Activated B cell treated with CpG ODN at 0.5 μM for 24 hours (primary cell): ENCODE data around the gene TOPAZ1. TPM values are rescaled to one million over a fixed set of nuclear protein-coding genes. Genes with fewer than 3 reads are reported as not detected.

Source experiments
- ATAC-seq: fragments of 200-7000 bp; cut with Tn5 transposase; one replicate; pipeline ENCODE4 v1.10.0; 2021; ENCODE audit warnings: low read depth, mild to moderate bottlenecking, moderate library complexity
- CTCF ChIA-PET: fragments of 350-600 bp; sonication (Branson Sonifier 250); formaldehyde crosslinking; loops from one replicate; lab custom pipeline; 2021; ENCODE audit warnings: antibody characterized with exemption; lab: Charles Lee
- POLR2A ChIA-PET: fragments of 350-600 bp; sonication (Branson Sonifier 250); formaldehyde crosslinking; loops from one replicate; lab custom pipeline; 2021; ENCODE audit warnings: antibody characterized with exemption; lab: Charles Lee
- DNase-seq: peaks from one replicate; pipeline ENCODE4 v3.0.0; 2022
- H3K27ac Mint-ChIP-seq: one replicate; pipeline ENCODE4 v1.8.0; 2020; ENCODE audit warnings: mixed read lengths
- H3K27me3 Mint-ChIP-seq: one replicate; pipeline ENCODE4 v1.8.0; 2021; ENCODE audit warnings: mixed read lengths
- H3K36me3 Mint-ChIP-seq: one replicate; pipeline ENCODE4 v1.8.0; 2021; ENCODE audit warnings: low read depth, mixed read lengths
- H3K4me1 Mint-ChIP-seq: one replicate; pipeline ENCODE4 v1.8.0; 2021; ENCODE audit warnings: mixed read lengths
- H3K4me3 Mint-ChIP-seq: one replicate; pipeline ENCODE4 v1.8.0; 2020; ENCODE audit warnings: mild to moderate bottlenecking, mixed read lengths
- H3K9me3 Mint-ChIP-seq: one replicate; pipeline ENCODE4 v1.8.0; 2020; ENCODE audit warnings: mixed read lengths
- CTCF ChIP-seq: fragments of 200-600 bp; IDR thresholded peaks from one replicate; pipeline ENCODE4 v1.8.0; 2022; ENCODE audit warnings: antibody characterized with exemption, mild to moderate bottlenecking
- intact Hi-C: fragments of 100-400 bp; cut with micrococcal nuclease; formaldehyde crosslinking; loops from one replicate; pipeline ENCODE4 v1.15.1; 2024
- total RNA-seq: library from RNA; stranded (reverse); gene quantifications from 2 replicates; pipeline ENCODE4 v1.2.3, GENCODE V29; 2022

Gene TOPAZ1
- total RNA-seq, 1 donor from 2014 or later, result not detected

DNA sequence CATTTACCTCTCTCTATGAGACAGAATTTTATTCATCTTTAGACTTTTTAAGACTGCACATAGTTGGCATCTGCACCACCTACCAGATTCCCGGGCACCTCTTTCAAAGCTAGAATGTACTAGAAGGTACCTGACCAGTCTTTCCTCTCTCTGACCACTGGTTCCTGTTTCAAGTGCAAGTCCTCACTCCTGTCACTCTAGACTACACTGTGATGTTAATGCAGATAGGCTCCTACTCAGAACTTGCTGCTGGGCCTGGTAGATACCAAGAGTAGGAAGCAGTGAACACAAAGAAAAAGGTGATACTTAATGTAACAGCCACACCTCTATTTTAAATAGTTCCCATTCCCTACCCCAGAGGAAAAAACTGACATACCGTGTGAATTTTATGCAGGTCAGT lies 88.8 kb downstream of the TOPAZ1 start:
- Mint-ChIP-seq H3K9me3 (no peaks in the 10 kb centered on the region), H3K27ac (no peak overlapping the region), H3K27me3 (peaks cover 6% of the 10 kb centered on the region), H3K4me1 (no peaks in the 10 kb centered on the region), H3K4me3 (no peak overlapping the region), H3K36me3 (no peaks in the 10 kb centered on the region)
- no peak for DNase-seq
- ChIA-PET CTCF (no interaction called here), POLR2A (no interaction called here)
- no peak for ATAC-seq
- intact Hi-C loops, result loop anchor here (10.0 kb wide), 1 partner anchor 1726 kb away; the partner anchor contains the start of gene NKTR
- TF ChIP-seq CTCF, result no peak

DNA sequence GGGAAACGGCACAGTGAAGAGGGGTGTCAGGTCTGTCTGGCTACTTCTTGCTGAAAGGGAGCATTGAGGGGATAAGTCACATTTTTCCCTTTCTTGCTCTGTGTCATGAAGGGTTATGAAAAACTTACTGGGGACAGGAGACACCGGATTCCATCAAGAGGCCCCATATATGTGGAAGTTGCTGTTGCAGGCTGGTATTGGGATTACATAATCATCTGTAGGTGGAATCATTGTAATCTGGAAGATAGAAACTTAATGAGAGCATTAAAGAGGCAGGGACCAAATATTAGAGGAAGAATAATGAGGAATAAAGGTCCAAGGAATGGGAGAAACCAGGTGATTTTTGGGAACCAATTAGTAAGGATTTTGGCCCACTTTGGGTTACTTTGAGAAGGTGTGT lies 92.6 kb downstream of the TOPAZ1 start:
- CTCF ChIA-PET, result no interaction called here
- ATAC-seq (no peak), DNase-seq (no peak)
- POLR2A ChIA-PET, result no interaction called here
- H3K36me3 Mint-ChIP-seq, result peaks cover 5% of the 10 kb centered on the region
- intact Hi-C loops, result loop anchor here (10.0 kb wide), 1 partner anchor 1730 kb away; the partner anchor contains the start of gene NKTR
- no peak overlapping the region for H3K4me3 Mint-ChIP-seq
- no peaks in the 10 kb centered on the region for H3K9me3 Mint-ChIP-seq
- H3K27me3 Mint-ChIP-seq, result no peaks in the 10 kb centered on the region
- H3K4me1 Mint-ChIP-seq, result peaks cover 10% of the 10 kb centered on the region
- H3K27ac Mint-ChIP-seq, result no peak overlapping the region
- TF ChIP-seq CTCF, result no peak

GRCh38 chr3:44337248-44337785 lies 95.6 kb downstream of the TOPAZ1 start:
- peak overlapping the region; percentile 96 for H3K4me3 Mint-ChIP-seq
- peak overlapping the region; percentile 97 for H3K27ac Mint-ChIP-seq
- DNase-seq, result no peak
- peaks cover 22% of the 10 kb centered on the region for H3K4me1 Mint-ChIP-seq
- intact Hi-C loops, result loop anchor here (5.0 to 10.0 kb wide), 2 partner anchors 1230 to 1733 kb away; partner anchors contain the start of genes NKTR and POMGNT2
- H3K9me3 Mint-ChIP-seq, result no peaks in the 10 kb centered on the region
- no peaks in the 10 kb centered on the region for H3K27me3 Mint-ChIP-seq
- ChIA-PET CTCF (interaction anchor here (1.8 kb wide), 1 partner anchor 102 kb away, joined by 6 read pairs; no protein-coding TSS in a partner anchor), POLR2A (interaction anchor here (1.0 to 3.3 kb wide), 9 partner anchors 14 to 1850 kb away, joined by 4 to 41 read pairs (median 6); partner anchors contain the start of genes ANO10, EXOSC7, KIAA1143 and KIF15)
- TF ChIP-seq CTCF, result no peak
- no peak for ATAC-seq
- peaks cover 5% of the 10 kb centered on the region for H3K36me3 Mint-ChIP-seq

DNA sequence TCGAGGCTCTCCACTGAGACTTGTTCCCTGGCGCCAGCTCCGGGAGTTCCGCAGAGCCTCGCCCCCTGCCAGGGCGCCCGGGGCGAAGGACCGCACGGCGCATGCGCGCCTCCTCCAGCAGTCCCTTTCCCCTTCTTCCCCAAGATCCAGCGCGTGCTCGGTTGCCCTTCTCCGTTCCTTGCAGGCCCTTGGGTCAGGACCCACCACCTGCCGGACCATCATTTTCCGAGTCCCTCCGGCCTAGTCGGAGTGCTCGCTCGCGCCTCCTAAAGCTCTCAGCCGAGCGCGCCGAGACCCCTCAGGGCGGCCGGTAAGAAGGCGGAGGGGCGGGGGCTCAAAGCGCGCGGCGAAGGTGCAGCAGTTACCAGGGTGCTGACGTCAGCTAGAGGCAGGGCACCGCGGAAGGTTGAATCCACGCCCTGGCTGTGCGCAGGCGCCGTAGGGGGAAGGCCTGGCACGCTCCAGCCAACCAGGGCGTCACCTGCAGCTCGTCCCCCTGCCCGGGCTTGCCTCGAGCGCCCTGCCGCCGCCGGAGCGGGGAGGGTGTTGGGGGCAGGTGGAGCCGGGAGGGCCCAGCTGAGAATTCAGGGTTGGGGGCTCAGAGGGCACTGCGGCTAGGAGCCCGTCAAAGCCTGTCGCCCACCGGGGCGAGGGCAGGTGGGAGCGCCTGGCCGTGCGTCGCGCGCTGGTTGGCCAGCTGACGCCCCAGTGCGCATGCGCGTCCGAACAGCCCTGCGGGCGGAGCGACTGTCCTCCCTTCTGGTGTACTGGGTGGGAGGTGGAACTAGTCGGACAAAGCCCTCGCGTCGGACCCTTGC lies 96.5 kb downstream of the TOPAZ1 start, which contains the start of gene TCAIM:
Gene TCAIM, plus strand, starts transcription at position 757 of the 818 bp plus-strand sequence. CDS start 16,017 bp downstream, outside the sequence.
- peak; percentile 91 for ATAC-seq
- Mint-ChIP-seq H3K27me3 (no peaks in the 10 kb centered on the region), H3K4me1 (peaks cover 22% of the 10 kb centered on the region), H3K4me3 (peak within 1 kb of the TSS; percentile 96), H3K9me3 (no peaks in the 10 kb centered on the region), H3K27ac (peak within 1 kb of the TSS; percentile 97), H3K36me3 (peaks cover 5% of the 10 kb centered on the region)
- intact Hi-C loops, result loop anchor here (1.0 to 10.0 kb wide), 12 partner anchors 102 to 1733 kb away; partner anchors contain the start of genes ABHD5, ANO10, EXOSC7 and KIAA1143
- ChIA-PET POLR2A (interaction anchor here (0.7 to 3.3 kb wide), 14 partner anchors 10 to 1849 kb away, joined by 3 to 41 read pairs (median 5); partner anchors contain the start of genes ANO10, EXOSC7, KIAA1143 and KIF15), CTCF (interaction anchor here (1.8 kb wide), 1 partner anchor 101 kb away, joined by 6 read pairs; no protein-coding TSS in a partner anchor)
- DNase-seq, result peak; percentile 98
- TF ChIP-seq CTCF, result no peak
